ENCODE results near the gene NCKAP5.

GRCh38 chr2:133139847-133140533 lies 428.3 kb downstream of the NCKAP5 start:
- TF ChIP-seq ELF4 (IDR thresholded peaks at IDR 0.05) (no peak), ARNT (IDR thresholded peaks at IDR 0.05) (no peak), BHLHE40 (IDR thresholded peaks at IDR 0.05; ENCODE audit: borderline replicate concordance) (no peak), HDGF (IDR thresholded peaks at IDR 0.05; ENCODE audit: borderline replicate concordance) (no peak)

All from HEK293T (cell line).